GM03348 (cell line): ENCODE data around the gene CCDC102B.
A peak's percentile ranks its signal among the peaks of the same experiment; 100 is the strongest.
"Not testable (repeated sequence)": the region's sequence is repeated elsewhere in the genome, so short reads cannot be mapped to it uniquely, and the experiment has no call there.

Source experiments
- DNase-seq: peaks from one replicate; pipeline ENCODE4 v3.0.0; 2012; ENCODE audit warnings: low spot score

Gene CCDC102B

DNA sequence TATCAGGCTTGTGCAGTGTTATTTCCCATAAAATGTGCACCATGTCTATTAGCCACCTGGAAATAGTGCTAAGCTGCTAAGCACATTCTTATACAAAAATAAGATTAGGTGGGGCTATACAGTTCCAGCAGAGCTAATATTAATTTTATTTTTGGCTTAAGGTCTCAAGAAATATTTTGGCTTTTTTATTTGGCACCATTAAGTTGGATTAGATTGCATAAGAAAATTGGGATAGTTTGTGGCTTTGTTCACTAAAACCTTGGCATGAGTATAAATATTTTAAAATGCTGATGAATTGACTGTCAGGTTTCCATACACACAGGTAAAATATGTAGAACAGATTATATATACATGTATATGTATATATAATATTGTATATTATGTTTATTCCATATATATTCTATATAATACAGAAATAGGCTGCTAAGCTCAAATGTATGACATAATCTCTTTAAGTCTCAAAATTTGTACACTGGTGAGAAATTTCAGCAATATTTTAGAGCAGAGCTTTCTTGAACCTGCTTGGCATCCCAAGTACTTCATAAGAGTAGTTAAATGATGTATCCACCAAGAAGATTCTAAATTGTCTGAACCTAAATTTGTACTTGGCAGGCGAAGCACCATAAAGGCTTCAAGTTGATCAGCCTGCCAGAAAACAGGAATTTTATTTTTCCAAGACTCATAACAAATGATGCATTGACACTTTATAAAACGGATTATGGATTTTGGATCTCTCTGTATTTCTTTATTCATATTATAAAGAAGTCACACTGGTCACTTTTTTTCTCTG lies 32.6 kb downstream of the CCDC102B start:
- no peak for DNase-seq

DNA sequence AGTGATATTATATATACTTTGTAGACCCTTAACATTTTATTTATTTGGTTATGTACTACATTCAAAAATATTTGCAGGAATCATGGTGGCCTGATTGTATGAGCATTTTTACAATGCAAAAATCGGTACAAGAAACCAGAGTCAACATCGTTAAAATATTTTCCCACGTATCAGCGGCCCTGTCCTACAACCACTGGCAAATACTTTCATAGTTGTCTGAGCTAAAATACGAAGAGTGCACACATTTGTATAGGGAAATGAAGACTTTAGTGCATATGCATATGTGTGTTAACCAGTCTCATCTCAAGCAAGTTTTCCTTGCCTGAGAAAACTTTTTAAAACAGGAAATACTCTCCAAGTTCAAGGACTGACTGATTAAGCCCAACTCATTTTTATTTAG lies 35.9 kb downstream of the CCDC102B start:
- DNase-seq: no peak

DNA sequence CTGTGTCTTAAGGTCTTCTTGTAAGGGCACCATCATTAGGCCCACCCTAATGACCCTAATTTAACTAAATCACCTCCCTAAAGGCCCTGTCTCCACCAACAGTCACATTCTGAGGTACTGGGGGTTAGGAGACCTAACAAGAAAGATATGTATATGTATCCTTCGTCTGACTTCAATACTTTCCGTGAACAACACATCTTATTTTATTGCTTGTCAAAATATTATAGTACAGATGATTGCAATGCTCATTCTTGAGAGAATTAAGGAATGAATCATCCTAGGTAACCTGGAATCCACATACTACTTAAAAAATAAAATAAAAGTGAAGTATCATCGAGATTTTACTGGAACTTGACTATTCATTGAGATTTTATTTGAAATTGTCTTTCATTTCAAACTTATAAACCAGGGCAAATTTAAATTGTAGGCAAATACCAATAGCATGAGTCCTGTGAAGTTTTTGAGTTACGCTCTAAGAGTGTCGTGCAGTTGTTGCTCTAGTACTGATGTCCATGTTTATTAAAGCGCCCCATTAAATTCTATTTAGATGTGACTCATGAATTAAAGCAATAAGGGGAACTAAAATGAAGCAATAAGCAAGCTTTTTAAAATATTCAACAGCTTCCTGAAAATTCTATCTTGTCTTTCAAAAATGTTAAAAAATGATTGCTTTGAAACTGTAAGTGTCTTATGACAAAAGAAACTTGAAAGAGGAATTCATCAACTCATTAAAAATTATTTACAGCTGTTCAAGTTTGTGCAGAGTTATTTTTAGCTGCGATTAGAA lies 40.0 kb downstream of the CCDC102B start:
- peak; percentile 37 for DNase-seq

DNA sequence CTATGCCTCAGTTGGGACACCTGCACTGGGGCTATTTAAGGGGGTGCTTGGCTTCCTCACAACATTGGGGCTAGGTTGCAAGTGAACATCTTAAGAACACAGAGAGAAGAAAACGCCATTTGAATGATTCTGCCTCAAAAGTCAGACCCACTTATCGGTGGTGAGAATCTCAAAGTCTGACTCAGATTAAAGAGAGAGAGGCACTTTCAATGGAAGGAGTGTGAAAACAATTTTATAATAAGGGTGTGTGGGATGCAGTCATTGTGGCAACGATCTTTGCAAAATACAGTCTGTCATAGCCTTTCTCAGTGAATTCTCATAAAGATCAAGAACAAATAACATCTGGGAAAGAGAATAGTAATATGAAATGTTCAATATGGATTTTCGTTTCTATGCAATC lies 41.8 kb downstream of the CCDC102B start:
- DNase-seq: no peak

DNA sequence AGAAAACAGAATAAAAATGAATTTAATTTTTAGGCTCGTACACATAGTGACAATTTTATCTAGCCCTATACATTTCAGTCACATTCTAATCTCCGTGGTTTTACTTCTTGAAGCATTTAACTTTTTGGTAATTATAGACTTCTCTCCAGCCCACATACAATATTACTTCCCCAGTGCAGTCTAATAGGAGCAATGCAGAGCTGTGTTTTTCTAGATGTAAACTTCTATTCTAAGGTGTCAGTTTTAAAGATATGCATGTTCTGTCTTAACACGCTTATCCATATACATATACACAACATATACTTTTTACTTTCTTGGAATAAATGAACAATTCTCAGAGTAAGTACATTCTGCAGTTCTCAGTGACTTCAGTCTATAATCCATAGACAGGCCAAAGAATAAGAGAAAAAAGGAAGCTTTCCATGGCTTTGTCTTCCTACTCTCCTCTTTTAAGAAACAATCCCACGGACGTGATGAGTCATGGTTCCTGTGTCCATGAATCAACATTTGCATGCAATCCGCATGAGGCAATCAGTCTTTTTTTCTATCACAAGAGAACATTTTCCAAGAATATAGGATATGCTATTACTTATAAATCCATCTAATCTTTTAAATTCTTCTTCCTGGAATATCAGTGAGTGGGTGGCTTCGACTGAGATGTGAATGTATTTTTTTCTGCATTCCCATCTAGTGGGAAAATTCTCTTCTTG lies 42.8 kb downstream of the CCDC102B start:
- peak; percentile 59 for DNase-seq

DNA sequence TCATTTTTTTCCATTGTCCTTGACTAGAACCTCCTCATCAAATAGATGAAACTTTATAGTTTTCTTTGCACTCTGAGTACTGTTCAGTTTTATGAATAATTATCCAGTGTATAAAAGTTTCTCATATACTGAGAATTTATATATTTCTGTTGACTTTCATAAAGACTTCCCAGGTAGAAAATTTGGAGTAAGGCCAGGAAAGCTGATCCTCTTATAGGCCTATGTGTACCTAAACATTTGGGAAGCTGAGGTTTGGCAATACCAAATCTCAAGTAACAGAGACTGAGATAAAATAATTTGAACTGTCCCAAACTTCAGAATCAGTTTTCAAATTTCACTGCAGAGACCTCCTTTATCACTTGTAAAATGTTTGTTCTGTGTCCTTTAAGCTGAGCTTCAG lies 43.4 kb downstream of the CCDC102B start:
- no peak for DNase-seq

DNA sequence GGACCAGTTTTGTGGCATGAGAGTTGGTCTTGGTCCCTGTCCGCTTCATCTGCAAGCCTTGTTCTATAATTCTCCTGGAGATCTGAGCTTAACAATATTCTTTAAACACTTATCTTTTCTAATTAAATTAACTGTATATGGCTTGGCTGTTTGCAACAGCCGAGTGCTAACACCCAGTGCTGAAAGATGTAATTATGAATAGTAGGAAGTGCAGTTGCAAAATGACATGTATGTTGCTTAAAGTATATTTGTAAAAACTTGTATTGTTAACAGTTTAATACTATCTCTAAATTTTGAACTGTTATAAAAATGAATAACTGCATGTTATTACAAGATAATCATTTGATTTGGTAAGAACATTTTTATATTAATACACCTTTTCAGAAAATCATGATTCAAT lies 45.1 kb downstream of the CCDC102B start:
- no peak for DNase-seq

DNA sequence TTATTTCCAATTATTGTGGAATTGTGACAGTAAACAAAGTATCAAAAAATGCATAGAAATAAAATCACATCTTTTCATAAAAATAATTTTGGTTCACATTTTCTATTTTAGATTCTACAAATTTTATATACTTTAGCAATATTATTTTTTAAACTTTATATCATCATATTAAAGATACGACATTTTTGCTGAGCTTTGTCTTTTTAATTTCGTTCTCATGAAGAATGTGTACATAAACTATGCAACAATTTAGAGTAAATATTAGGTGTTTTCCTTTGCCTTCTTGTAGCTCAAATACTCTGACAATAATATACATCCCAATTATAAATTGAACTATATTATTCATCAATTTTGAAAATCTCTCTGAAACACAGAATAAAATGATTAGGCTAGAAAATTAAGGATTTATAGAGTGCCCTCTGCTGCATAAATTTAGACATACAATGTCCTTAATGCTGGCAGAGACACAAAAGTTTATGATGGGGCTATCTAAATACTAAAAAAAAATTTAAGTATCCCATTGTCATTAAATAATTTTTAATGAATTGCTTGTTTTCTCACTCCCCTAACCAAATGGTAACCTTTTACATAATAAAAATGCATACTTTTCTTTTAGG lies 45.7 kb downstream of the CCDC102B start:
- no peak for DNase-seq

DNA sequence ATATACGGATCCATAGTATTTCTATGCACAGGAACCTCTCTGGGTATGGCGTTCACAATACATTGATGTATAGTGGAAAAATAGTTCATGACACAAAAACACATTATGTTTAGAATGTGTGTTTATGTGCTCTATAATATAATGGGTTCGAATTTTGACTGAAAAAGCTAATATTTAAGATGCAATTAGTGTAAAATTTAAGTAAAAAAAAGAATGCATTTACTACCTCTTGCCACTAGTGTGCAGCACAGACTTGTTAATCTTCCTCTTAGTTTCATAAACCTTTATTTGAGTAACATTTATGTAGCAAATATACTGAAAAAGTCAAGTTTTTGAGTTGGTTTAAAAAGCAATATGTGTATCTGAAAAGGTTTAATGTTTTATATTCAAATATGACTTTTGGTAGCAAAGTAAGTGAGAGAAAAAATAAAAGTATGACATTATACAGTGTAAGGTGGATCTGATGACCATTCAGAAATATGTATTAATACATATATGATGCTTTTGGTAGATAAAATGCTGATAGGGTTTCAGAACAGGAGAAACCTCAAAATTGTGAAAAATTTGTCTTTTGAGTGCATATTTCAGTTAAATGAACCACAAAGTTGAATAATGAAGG lies 49.4 kb downstream of the CCDC102B start:
- DNase-seq: peak; percentile 4

DNA sequence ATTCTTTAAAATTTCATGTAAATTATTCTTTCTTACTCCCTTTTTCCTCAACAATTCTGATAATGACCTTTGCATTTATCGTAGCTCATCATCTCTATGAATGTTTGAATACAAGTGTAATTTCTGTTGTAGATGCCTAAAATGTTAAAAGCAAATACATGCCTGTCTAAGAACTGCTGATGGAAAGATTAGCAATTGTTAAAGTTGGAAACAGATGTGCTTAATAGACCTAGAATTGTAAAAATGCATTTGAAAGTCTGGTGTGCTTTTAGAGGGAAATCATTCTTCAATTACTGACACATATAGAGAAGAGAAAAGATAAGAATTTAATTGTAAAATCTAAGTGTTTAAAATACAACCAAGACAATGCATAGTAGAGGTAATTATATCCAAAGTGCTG lies 50.4 kb downstream of the CCDC102B start:
- no peak for DNase-seq

DNA sequence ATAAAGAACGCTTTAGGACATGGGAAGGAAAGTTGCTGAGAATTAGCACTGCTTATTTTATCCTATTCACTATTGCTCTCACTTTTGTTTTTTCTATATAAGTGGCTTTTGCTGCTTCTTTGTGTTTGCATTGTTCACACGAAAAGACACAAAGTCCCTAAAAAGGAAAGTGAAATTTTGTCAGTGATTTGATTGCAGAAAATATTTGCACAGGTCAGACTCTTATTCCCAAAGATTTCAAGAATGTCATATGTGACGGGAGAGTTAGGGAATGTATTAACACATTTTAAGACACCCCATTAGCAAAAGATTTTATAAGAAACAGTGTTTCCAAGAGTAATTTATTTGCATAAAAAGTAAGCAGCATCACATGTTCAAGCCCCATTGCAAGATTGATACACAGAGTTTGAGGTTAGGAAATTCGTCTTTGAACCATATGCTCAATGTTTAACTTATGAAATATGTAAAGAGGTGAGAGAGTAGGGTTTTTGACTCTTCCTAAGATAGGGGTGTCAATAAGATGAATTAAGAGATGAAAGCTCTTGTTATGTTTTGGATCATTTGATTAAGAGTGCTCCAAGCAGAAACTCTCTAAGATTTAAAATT lies 57.0 kb downstream of the CCDC102B start:
- no peak for DNase-seq

DNA sequence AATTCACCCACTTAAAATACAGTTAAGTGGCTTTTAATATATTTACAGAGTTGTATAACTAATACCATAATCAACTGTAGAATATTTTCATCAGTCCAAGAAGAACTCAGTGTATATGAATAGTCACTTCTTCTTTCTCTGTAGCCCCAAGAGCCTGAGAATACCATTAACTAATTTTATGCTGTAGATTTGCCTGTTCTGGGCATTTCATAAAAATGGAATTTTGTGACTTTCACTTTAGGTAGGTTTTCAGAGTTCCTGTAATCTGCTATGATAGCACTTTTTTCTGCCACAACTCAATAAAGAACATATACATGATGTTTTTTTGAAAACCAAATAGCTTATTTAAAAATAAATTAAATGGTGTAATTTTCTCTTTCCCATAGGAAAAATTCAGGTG lies 57.6 kb downstream of the CCDC102B start:
- no peak for DNase-seq

DNA sequence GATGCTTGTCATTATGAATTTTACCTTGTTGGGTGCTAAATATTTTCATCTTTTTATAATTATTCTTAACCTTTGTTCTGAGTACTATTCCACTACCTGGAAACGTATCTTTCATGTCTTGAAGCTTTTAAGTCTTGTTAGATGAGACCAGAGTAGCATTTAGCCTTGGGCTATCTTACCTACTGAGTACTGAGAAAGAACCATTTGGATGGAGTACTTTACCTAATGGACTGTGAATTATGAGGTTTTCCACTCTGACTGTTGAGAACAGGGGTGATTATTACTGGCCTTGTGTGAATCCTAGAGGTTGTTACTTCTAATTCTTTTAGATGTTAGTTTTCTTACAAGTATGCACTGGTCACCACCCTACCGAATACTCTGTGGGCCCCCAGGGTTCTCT lies 63.5 kb downstream of the CCDC102B start:
- DNase-seq: no peak

DNA sequence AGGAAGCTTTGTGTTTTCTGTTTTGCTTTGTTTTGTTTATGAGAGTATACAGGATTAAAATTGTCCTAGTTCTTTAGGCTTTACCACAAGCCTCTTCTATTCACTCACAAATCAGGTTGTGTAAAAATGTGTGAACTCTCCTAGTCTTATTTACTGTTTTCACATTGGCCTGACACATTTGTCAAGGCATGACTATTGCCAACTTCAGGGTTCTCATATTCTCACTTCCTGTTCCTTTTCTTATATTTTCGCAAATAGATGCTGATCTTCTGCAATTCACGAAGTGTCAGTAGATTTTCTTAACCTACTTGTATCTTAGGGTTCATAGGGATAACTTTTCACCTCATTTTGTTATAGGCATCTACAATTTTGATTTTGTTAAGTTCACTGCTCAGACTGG lies 67.1 kb downstream of the CCDC102B start:
- DNase-seq: no peak

DNA sequence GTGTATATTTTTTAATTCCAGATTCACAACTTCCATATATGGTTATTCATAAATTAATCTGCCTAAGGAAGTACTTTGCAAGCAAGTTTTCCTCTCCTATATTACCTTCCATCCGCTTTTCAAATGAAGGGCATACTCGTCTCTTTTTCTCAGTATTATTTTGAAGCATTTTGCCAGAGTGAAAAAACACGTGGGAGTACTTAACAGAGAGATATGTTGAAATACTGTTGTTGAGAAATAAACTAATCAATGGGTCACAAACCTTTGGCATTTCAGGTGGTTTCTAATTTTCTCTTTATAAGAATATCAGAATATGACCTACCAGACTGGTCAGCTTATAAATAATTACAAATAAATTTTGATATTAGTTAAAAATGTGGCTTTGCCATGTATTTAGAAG lies 67.6 kb downstream of the CCDC102B start:
- DNase-seq: no peak

DNA sequence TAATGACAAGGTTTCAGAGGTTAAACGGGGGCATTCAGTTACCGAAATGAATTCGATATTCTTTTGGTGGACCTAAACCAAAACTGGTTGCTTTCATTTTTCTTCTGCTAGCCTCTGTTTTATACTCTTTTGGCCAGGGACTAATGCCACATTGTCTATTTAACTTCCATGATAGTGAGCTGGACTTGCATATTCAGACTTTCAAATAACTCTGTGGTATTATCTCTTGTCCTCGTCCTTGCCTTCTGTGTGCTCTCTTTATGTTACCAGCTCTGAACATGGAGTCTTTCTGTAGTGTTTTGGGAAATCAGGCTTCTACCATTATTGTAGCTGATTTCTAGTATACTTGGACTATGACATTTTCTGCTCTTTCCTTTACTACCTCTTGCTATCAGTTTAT lies 75.1 kb downstream of the CCDC102B start:
- no peak for DNase-seq

DNA sequence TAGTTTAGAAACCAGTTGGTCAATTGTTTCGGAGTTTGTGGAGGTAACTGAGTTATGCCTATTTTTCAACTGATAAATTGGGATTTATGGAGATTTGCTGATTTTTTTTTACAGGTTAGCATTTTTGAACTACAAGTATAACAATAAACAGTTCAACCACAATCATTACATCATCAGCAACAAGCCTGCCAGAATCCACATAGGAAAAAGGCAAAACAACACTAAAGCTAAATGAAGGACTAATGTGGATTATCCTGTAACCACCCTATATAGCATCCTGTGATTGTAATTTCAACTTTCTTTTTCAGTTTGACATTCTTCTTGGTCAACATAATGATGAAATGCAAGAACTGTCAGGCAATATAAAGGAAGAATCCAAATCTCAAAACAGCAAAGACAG lies 76.5 kb downstream of the CCDC102B start:
- peak; percentile 2 for DNase-seq

DNA sequence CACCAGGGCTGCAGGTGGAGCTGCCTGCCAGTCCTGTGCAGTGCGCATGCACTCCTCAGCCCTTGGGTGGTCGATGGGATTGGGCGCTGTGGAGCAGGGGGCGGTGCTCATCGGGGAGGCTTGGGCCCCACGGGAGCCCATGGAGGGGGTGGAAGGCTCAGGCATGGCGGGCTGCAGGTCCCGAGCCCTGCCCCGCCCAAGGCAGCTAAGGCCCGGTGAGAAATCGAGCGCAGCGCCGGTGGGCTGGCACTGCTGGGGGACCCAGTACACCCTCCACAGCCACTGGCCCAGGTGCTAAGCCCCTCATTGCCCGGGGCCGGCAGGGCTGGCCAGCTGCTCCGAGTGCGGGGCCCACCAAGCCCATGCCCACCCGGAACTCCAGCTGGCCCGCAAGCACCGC lies 82.1 kb downstream of the CCDC102B start:
- DNase-seq: not testable (repeated sequence)

DNA sequence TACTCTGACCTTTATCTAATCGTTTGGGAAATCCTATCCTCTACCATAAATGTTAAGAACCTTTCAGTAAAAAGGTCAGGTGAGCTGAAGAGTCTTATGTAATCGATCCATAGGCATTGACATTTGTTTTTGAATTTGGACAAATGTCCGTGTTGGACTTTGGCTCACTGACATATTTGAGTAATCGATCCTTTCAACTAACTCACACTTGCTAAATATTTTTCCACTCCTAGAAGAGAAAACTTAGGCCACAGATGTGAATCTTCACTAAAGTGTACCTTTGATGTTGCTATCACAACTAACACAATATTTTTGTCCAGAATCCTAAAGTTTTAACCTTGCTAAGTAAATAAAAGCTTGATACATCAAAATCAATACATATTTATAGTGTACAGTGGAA lies 89.5 kb downstream of the CCDC102B start:
- DNase-seq: no peak

DNA sequence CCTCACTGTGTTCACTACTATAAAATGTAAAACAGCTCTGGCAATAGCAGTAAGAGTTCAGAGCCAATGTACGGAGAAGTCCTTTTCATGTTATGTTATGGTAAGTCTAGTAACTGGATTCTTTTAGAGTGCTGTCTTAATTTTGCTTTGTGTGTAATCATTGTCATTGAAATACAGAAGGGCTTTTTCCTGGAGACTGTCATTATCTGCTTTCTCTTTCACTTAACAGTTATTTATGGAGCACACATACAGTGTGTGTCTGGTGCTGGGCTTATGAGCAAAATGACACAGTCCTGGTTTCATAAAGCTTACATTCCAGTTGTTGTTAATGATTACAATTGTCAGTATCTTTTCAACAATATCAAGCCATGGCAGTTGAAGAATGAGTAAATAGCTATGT lies 95.5 kb downstream of the CCDC102B start:
- DNase-seq: no peak

DNA sequence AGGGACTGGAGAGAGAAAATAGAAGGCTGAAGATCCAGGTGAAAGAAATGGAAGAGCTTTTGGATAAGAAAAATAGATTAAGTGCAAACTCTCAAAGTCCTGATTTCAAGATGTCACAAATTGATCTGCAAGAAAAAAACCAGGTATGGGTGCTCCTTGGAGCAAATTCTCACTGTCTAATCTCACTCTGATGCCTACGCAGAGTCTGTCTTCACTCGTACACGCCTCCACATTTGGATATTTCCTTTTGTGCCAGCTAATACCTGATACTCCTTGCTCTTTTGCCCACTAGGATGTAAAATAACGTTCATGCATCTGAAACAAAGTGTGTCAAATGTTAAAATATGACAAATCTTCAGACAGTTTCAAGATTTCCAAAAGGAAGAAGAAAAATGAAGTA lies 99.4 kb downstream of the CCDC102B start:
- DNase-seq: no peak

DNA sequence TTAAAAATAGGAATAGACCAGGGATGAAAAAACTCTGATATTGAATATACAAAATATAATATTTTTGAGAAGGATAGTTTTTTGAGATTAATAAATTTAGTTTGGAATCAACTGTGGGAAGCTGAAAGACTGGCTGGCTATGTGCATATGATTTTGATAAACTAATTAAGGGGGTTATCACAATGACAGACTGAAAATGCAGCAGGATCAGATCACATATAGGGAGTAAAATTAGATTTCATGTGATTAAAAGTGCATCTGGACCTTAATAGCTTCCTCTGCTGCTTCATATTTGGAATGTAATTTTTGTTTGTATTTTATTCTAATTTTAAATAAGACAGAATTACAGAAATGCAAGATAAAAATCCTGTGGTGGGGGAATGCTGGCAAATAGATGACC lies 111.7 kb downstream of the CCDC102B start:
- no peak for DNase-seq
